Upper lobe of left lung (tissue), 4 donors: ENCODE measurements around the gene PTGES3L.

Experiments
- EP300 ChIP-seq, 4 donors: sonication (generic); formaldehyde crosslinking; IDR thresholded peaks; one replicate each; pipeline ENCODE4 v1.5.1; 2017; ENCODE audit warnings: antibody characterized with exemption in 4 of 4, control low read depth in 2 of 4
- POLR2A ChIP-seq, 4 donors: fragments of 450-650 bp; IDR thresholded peaks; one replicate each; pipeline ENCODE4 v1.5.1; 2016 to 2017; ENCODE audit warnings: antibody characterized with exemption in 4 of 4, mild to moderate bottlenecking in 2 of 4
- TF ChIP-seq, protein P1 (sequence below), 6 experiments: fragments of 450-650 bp in 4 of 6; fragments of 200-600 bp in 2 of 6; sonication (generic) in 2 of 6; IDR thresholded peaks; one replicate each; pipeline ENCODE4 v1.5.1; 2016 to 2019; ENCODE audit warnings: antibody characterized with exemption in 6 of 6

DNA sequence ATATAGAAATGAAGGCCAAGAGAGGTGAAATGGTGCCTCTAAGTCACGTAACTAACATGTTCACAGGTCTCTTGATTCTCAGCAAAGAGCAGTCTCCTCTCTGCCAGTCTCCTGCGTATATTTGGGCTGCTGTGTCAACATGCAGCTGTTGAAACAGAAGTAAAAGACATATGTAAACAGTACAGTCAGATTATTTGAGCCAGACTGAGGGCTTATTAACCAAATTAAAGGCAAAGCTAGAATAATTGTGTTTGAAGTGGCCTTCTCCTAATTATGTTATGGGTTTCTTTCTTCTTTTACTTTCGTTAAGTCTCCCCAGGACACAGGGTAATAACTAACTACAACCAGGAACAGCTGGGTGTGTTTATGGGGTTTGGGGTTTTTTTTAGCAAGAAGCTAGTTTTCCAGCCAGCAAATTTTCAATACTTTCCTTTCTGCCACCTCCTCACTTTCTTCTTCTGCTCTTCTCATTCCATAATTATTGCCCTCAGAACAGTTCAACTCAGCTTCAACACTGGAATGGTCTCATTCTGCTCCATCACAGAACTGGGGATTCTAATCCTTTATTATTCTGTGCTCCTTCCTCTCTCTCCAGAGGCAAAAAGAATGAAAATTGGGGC, 60.9 kb downstream of the PTGES3L start:
- TF ChIP-seq, protein P1, sequence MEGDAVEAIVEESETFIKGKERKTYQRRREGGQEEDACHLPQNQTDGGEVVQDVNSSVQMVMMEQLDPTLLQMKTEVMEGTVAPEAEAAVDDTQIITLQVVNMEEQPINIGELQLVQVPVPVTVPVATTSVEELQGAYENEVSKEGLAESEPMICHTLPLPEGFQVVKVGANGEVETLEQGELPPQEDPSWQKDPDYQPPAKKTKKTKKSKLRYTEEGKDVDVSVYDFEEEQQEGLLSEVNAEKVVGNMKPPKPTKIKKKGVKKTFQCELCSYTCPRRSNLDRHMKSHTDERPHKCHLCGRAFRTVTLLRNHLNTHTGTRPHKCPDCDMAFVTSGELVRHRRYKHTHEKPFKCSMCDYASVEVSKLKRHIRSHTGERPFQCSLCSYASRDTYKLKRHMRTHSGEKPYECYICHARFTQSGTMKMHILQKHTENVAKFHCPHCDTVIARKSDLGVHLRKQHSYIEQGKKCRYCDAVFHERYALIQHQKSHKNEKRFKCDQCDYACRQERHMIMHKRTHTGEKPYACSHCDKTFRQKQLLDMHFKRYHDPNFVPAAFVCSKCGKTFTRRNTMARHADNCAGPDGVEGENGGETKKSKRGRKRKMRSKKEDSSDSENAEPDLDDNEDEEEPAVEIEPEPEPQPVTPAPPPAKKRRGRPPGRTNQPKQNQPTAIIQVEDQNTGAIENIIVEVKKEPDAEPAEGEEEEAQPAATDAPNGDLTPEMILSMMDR (IDR thresholded peaks at IDR 0.05), result no peak
- no peak for TF ChIP-seq POLR2A (IDR thresholded peaks at IDR 0.05)
- no peak for TF ChIP-seq EP300 (IDR thresholded peaks at IDR 0.05)
